Measurements from ENCODE around the gene PROM1. TPM values are rescaled to one million over a fixed set of nuclear protein-coding genes. Genes with fewer than 3 reads are reported as not detected.

PROM1 gene
- total RNA-seq, 1 donor from 2014 or later: 12.4 TPM

- peaks cover 41% of the 10 kb centered on the region for H3K27me3 Mint-ChIP-seq (ENCODE audit: low read depth)
- no peak for DNase-seq (ENCODE audit: low spot score in 2 of 2, unreplicated experiment in 2 of 2)
- H3K36me3 Mint-ChIP-seq: no peaks in the 10 kb centered on the region
- no peak overlapping the region for H3K4me3 Mint-ChIP-seq
- H3K27ac Mint-ChIP-seq: no peak overlapping the region
- no peaks in the 10 kb centered on the region for H3K4me1 Mint-ChIP-seq
- TF ChIP-seq CTCF (IDR thresholded peaks at IDR 0.05; ENCODE audit: unreplicated experiment): no peak
- H3K9me3 Mint-ChIP-seq: no peaks in the 10 kb centered on the region
Observed at GRCh38 chr4:16114546-16114945, 30.7 kb upstream of the PROM1 start.

- H3K9me3 Mint-ChIP-seq: no peaks in the 10 kb centered on the region
- no peak overlapping the region for H3K4me3 Mint-ChIP-seq
- H3K27ac Mint-ChIP-seq: no peak overlapping the region
- DNase-seq (ENCODE audit: low spot score in 2 of 2, unreplicated experiment in 2 of 2): no peak
- no peak for TF ChIP-seq CTCF (IDR thresholded peaks at IDR 0.05; ENCODE audit: unreplicated experiment)
- H3K36me3 Mint-ChIP-seq: no peaks in the 10 kb centered on the region
- H3K27me3 Mint-ChIP-seq (ENCODE audit: low read depth): peaks cover 42% of the 10 kb centered on the region
- no peaks in the 10 kb centered on the region for H3K4me1 Mint-ChIP-seq
Observed at GRCh38 chr4:16113741-16114140, 29.9 kb upstream of the PROM1 start.

- DNase-seq (ENCODE audit: low spot score in 2 of 2, unreplicated experiment in 2 of 2): no peak
- Mint-ChIP-seq H3K36me3 (no peaks in the 10 kb centered on the region), H3K4me3 (no peak overlapping the region), H3K9me3 (no peaks in the 10 kb centered on the region), H3K4me1 (no peaks in the 10 kb centered on the region), H3K27me3 (ENCODE audit: low read depth) (peaks cover 49% of the 10 kb centered on the region), H3K27ac (no peak overlapping the region)
- TF ChIP-seq CTCF (IDR thresholded peaks at IDR 0.05; ENCODE audit: unreplicated experiment): no peak
Observed at GRCh38 chr4:16111533-16111932, 27.7 kb upstream of the PROM1 start.

- Mint-ChIP-seq H3K27me3 (ENCODE audit: low read depth) (peaks cover 47% of the 10 kb centered on the region), H3K4me3 (no peak overlapping the region), H3K9me3 (no peaks in the 10 kb centered on the region), H3K36me3 (no peaks in the 10 kb centered on the region), H3K27ac (no peak overlapping the region), H3K4me1 (no peaks in the 10 kb centered on the region)
- DNase-seq (ENCODE audit: low spot score in 2 of 2, unreplicated experiment in 2 of 2): no peak
- TF ChIP-seq CTCF (IDR thresholded peaks at IDR 0.05; ENCODE audit: unreplicated experiment): no peak
Observed at GRCh38 chr4:16110661-16111290, 27.0 kb upstream of the PROM1 start.

GRCh38 chr4:16110199-16110598 lies 26.4 kb upstream of the PROM1 start:
- Mint-ChIP-seq H3K27me3 (ENCODE audit: low read depth) (peaks cover 43% of the 10 kb centered on the region), H3K36me3 (no peaks in the 10 kb centered on the region), H3K9me3 (no peaks in the 10 kb centered on the region), H3K4me3 (no peak overlapping the region), H3K4me1 (no peaks in the 10 kb centered on the region), H3K27ac (no peak overlapping the region)
- DNase-seq (ENCODE audit: low spot score in 2 of 2, unreplicated experiment in 2 of 2): no peak
- TF ChIP-seq CTCF (IDR thresholded peaks at IDR 0.05; ENCODE audit: unreplicated experiment): no peak

- Mint-ChIP-seq H3K4me1 (no peaks in the 10 kb centered on the region), H3K36me3 (no peaks in the 10 kb centered on the region), H3K9me3 (no peaks in the 10 kb centered on the region), H3K4me3 (no peak overlapping the region), H3K27me3 (ENCODE audit: low read depth) (peaks cover 37% of the 10 kb centered on the region), H3K27ac (no peak overlapping the region)
- TF ChIP-seq CTCF (IDR thresholded peaks at IDR 0.05; ENCODE audit: unreplicated experiment): no peak
- no peak for DNase-seq (ENCODE audit: low spot score in 2 of 2, unreplicated experiment in 2 of 2)
Observed at GRCh38 chr4:16109256-16109655, 25.4 kb upstream of the PROM1 start.

Data from mesothelial cell of epicardium (in vitro differentiated cells).